ENCODE data around the gene PTPRN2.

The PTPRN2 gene

GRCh38 chr7:158073845-158074840 lies 513.5 kb downstream of the PTPRN2 start:
- no peak for DNase-seq

DNA sequence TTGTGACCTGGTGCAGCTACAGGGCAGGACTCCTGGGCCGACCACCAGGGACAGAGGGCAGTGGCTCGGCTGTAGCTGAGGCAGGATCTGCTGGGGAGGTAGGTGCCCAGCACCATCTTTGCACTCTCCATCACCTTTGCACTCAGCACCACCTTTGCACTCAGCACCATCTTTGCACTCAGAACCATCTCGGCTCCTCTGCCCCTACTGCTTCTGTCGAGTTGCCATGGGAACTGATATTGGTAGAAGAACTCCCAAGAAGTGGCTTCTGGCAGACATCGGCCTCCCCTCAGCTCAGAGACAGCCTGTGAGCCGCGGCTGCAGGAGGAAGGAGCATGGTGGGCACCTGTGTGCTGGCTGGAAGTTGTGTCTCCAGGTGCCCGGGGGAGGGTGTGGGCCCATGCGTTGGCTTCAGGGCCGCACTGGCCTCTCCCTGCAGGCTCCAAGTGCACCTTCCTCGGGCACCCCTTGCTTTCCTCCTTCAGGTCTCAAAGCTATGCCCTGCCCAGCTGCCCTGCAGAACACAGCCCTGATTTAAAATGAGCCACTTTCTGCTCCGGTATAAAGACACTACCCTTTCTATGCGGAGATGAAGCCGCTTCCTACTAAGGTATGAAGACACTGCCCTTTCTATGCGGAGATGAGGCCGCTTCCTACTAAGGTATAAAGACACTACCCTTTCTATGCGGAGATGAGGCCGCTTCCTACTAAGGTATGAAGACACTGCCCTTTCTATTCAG lies 514.5 kb downstream of the PTPRN2 start:
- no peak for DNase-seq

DNA sequence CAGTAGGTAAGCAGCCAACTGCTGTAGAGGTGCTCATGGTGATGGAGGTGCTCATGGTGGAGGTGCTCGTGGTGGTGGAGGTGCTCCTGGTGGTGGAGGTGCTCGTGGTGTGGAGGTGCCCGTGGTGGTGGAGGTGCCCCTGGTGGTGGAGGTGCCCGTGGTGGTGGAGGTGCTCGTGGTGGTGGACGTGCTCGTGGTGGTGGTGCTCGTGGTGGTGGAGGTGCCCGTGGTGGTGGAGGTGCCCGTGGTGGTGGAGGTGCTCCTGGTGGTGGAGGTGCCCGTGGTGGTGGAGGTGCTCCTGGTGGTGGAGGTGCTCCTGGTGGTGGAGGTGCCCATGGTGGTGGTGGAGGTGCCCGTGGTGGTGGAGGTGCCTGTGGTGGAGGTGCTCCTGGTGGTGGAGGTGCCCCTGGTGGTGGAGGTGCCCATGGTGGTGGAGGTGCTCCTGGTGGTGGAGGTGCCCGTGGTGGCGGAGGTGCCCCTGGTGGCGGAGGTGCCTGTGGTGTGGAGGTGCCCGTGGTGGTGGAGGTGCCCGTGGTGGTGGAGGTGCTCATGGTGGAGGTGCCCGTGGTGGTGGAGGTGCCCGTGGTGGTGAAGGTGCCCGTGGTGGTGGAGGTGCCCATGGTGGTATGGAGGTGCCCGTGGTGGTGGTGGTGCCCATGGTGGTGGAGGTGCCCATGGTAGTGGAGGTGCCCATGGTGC lies 517.3 kb downstream of the PTPRN2 start:
- DNase-seq: no peak

DNA sequence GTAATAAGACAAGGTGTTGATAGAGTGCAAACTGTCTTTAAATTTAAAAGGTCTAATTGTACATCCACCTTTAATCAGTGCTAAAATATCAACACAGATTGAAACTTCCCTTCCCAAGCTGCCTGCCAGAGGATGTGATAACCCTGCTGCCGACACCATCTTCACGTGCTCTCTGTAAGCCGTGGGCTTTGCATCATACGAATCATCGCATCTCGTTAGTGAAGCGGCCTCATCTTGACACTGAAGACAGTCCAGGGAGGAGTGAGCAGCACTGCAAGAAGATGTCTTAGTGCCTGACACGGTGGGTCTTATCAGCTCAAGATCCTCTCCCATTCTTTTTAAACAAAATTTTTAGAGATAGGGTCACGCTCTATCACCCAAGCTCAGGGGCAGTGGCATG lies 518.8 kb downstream of the PTPRN2 start:
- DNase-seq: no peak

- DNase-seq: no peak
Measured at GRCh38 chr7:158067931-158068482, 519.6 kb downstream of the PTPRN2 start.

GRCh38 chr7:158067219-158067930 lies 520.2 kb downstream of the PTPRN2 start:
- no peak for DNase-seq

GRCh38 chr7:158066085-158066484 lies 521.5 kb downstream of the PTPRN2 start:
- no peak for DNase-seq

DNA sequence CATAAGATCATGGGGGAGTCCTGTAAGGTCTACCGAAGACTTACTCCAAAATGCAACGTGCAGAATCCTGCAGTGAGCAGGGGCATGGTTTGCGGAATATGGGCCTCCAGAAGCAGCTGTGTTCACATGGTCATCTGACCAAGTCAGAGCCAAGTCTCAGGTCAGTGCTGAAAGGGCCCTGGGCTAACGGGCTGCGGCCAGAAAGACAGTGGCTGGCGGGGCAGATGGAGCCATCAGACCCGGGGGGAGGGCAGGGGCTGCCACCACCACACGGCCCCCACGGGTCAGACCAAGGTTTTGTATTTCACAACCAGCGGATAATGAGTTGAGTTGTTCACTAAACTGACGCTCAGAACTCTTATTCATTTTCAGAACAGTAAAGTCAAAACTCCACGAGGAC lies 522.3 kb downstream of the PTPRN2 start:
- DNase-seq: no peak

DNA sequence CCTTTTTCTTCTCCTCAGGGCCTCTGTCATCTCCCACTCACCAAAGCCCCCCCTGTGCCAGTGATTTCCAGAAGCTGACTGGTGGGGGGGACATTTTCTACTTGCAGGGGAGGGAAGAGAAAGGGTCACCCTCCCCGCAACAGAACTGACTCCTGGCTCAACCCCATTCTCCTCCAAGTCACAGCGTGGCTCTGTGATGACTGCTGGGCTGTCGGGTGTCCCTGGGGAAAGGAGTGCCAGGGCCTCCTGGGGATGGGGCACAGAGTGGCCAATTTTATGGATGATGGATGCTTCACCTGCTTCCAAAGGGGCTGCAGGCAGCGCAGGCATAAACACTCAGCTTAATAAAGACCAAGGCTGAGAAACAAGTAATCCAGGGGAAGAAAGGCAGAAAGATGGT lies 523.0 kb downstream of the PTPRN2 start:
- no peak for DNase-seq

DNA sequence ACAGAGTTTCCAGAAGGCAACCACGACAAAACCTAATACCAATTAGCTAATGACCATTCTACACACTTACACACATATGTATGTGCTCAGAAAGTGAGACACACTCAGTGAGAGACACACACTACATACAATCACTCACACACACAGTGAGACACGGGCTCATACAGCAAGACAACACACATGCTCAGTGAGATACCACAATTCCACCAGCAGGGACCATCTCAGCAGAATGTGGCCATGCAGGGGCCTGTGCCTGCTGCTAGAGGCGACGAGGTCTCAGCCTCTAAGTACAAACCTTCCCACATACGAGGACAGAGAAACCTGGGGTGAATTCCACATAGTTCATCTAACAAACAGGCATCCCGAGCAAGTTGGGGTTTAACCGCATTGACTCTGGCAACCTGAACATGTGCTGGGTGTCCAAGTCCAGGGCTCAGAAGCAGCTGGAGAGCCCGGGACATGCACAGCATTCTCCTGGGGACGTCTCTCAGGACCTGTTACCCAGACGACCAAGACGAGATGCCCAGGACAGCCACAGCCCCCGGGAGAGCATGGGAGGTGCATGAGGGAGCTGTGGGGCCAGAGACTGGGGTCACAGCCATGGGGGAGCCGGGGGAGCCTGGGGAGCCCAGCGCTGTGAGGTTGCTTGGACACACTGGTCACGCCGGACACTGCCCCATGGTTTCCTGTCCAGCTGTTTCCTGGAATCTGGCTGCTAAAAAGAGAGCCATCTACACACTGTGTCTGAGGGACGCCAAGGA lies 523.6 kb downstream of the PTPRN2 start:
- no peak for DNase-seq

GRCh38 chr7:158062661-158063060 lies 525.0 kb downstream of the PTPRN2 start:
- no peak for DNase-seq

DNA sequence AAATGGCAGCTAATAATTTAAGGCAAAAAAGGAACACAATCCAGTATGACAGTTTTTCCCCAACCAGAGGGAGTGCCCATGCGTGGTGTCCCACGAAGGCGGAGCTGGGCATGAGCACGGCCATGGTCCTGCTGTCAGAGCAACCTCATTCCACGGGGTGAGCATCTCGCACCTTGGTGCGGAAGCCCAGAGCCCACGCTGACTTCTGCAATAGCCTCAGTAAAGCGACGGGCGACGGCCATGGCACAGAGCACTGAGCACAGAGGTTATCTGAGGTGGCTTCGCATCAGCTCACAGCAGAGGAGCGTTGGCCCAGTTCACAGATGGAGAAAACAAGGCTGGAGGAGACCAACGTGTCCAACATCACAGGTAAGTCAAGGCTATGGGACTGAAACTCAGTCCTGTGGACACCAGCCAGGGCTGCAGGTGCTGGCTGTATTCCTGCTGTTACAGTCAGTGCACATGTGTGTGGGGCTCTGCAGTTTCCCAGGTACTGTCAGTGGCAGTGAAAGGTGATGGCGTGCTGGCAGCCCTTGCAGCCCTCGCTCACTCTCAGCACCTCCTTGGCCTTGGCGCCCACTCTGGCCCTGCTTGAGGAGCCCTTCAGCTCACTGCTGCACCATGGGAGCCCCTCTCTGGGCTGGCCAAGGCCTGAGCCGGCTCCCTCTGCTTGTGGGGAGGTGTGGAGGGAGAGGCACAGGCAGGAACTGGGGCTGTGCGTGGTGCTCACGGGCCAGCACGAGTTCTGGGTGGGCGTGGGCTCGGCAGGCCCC lies 525.6 kb downstream of the PTPRN2 start:
- no peak for DNase-seq

- DNase-seq: no peak
Measured at GRCh38 chr7:158061026-158061630, 526.5 kb downstream of the PTPRN2 start.

DNA sequence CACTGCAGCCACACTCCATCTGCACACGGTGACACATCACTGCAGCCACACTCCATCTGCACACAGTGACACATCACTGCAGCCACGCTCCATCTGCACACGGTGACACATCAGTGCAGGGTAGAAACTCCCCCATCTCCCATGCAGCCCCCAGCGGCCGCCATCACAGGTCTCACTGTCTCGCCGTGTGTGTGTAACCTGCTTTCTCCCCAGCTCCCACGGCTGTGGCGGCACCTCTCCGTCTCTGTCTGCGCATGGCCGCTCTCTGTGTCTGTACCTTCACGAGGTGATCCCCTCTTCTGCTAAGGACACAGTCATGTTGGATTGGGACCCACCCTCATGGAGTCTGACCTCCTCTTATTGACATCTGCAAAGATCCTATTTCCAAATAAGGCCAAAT lies 527.4 kb downstream of the PTPRN2 start:
- DNase-seq: no peak

- no peak for DNase-seq
Measured at GRCh38 chr7:158057446-158057845, 530.2 kb downstream of the PTPRN2 start.

GRCh38 chr7:158056761-158057160 lies 530.9 kb downstream of the PTPRN2 start:
- DNase-seq: no peak

DNA sequence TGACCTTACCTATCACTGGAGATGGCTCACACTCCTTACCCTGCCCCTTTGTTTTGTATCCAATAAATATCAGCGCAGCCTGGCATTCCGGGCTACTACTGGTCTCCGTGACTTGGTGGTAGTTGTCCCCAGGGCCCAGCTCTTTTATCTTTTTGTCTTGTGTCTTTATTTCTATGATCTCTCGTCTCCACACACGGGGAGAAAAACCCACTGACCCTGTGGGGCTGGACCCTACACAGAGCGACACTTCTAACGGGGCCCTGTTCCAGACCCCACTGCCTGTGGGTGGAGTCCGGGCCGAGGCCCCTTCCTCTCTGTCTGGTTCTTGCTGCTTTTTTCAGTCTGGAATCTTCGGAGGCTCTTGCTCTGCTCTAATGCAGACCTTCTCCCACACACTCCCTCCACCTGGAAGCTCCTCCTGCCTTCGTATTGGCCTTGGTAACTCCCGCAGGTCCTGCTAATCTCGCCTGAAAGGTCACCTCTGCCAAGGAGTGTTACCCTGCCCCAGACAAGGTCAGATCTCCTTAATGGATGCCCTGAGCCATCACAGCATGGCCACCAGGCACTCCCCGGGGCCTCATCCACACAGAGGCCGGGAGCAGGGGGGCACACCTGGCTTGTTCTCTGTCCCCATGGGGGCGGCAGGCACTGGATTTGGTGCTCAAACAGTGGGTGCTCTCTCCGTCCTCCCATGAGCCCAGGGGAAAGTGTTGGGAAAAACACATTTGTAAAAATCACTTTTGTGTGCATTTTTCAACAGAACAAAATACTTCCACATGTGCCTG lies 531.7 kb downstream of the PTPRN2 start:
- no peak for DNase-seq

- no peak for DNase-seq
Measured at GRCh38 chr7:158054611-158055010, 533.0 kb downstream of the PTPRN2 start.

DNA sequence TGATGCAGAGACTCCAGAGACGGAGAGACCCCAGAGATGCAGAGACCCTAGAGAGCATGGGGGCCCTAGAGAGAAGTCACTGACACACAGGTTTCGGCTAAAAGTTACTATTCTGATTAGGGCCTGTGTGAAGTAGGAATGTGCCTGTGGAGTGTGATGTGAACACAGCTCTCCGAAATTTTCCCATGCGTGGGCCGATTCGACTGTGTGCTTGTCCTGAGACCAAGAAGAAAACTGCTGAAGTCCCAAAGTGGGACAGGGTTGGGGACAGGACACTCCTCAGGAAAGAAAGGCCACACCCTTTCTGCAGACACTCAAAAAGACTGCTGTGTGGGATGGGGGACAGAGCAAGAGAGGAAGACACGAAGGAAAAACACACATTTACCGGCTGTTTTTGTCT lies 533.5 kb downstream of the PTPRN2 start:
- DNase-seq: no peak
